ENCODE data around the gene HLA-DOA. TPM values are rescaled to one million over a fixed set of nuclear protein-coding genes. Genes with fewer than 3 reads are reported as not detected.

Gene HLA-DOA
- total and polyA plus RNA-seq, 10 of the 15 experiments (the other 5 are each of a cell fraction or from before 2014, with no cell fraction given), result 8.8 to 108 (median 58.3) TPM

DNA sequence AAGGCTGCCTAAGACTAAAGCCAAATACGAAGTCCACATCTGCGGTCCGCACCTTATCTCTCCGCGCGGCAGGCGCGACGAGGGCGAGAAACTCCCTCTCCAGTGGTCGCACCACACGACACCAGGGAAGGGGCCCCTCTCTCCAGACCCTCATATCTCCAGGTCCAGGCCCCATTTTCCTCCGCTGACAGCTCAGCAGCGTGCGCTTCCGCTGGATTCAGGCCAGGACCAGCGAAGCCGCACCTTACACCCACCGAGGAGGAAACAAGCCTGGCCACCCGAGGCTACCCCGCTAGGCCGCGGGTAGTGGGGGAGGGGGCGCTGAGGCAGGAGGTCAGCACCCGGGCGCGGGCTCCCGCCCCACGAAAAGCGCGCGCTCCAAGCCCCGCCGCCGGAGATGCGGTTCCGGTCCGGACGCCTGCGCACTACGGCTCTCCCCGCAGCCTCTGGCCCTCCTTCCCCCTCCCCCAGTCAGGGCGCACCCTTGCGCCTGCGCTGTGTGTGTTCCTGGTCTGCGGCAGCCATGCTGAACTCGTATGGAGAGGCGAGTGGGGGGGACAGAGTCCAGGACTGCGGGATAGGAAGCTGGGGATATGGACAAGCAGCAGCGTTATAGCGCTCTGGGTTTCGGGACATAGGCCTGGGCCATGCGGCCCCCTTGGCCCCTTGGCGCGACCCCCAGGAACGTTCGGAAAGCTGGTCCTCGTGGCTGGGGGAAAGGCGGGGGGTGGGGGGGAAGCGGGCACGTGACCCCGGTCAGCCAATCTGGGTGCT, 41.1 kb downstream of the HLA-DOA start, which contains the start of gene BRD2 (continued):
- no peak for TF ChIP-seq TBL1XR1 (IDR thresholded peaks at IDR 0.05; ENCODE audit: low read depth, low read length)
- peak; percentile 96 for TF ChIP-seq NR2F1 (conservative IDR thresholded peaks at IDR 0.05)
- peak; percentile 95 for TF ChIP-seq MYC (IDR thresholded peaks at IDR 0.05; ENCODE audit: insufficient read depth, insufficient read length, insufficient replicate concordance, low read length, severe bottlenecking)
- TF ChIP-seq NFIC (IDR thresholded peaks at IDR 0.05; ENCODE audit: low read depth, low read length), result no peak
- TF ChIP-seq TCF3 (IDR thresholded peaks at IDR 0.05; ENCODE audit: borderline replicate concordance, insufficient read depth, low read depth, low read length), result 0 out of 2 replicates have a peak, but pooled peaks have one; percentile 31
- TF ChIP-seq, protein P1, sequence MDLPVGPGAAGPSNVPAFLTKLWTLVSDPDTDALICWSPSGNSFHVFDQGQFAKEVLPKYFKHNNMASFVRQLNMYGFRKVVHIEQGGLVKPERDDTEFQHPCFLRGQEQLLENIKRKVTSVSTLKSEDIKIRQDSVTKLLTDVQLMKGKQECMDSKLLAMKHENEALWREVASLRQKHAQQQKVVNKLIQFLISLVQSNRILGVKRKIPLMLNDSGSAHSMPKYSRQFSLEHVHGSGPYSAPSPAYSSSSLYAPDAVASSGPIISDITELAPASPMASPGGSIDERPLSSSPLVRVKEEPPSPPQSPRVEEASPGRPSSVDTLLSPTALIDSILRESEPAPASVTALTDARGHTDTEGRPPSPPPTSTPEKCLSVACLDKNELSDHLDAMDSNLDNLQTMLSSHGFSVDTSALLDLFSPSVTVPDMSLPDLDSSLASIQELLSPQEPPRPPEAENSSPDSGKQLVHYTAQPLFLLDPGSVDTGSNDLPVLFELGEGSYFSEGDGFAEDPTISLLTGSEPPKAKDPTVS (IDR thresholded peaks at IDR 0.05; ENCODE audit: low read depth, low read length), result 0 out of 2 replicates have a peak, but pooled peaks have one; percentile 61
- peak; percentile 91 for TF ChIP-seq SMAD5 (IDR thresholded peaks at IDR 0.05; ENCODE audit: low read depth)
- no peak for TF ChIP-seq NFXL1 (IDR thresholded peaks at IDR 0.05; ENCODE audit: borderline replicate concordance)
- TF ChIP-seq, protein P2, sequence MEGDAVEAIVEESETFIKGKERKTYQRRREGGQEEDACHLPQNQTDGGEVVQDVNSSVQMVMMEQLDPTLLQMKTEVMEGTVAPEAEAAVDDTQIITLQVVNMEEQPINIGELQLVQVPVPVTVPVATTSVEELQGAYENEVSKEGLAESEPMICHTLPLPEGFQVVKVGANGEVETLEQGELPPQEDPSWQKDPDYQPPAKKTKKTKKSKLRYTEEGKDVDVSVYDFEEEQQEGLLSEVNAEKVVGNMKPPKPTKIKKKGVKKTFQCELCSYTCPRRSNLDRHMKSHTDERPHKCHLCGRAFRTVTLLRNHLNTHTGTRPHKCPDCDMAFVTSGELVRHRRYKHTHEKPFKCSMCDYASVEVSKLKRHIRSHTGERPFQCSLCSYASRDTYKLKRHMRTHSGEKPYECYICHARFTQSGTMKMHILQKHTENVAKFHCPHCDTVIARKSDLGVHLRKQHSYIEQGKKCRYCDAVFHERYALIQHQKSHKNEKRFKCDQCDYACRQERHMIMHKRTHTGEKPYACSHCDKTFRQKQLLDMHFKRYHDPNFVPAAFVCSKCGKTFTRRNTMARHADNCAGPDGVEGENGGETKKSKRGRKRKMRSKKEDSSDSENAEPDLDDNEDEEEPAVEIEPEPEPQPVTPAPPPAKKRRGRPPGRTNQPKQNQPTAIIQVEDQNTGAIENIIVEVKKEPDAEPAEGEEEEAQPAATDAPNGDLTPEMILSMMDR (IDR thresholded peaks at IDR 0.05 in 2 of 3, conservative IDR thresholded peaks at IDR 0.05 in 1 of 3; ENCODE audit: control insufficient read depth in 2 of 3, extremely low read depth in 1 of 3, insufficient read depth in 1 of 3, low read depth in 3 of 3, low read length in 3 of 3), result no peak
- TF ChIP-seq SRF (IDR thresholded peaks at IDR 0.05; ENCODE audit: low read depth in 2 of 2, low read length in 2 of 2), result no peak
- TF ChIP-seq, protein P3, sequence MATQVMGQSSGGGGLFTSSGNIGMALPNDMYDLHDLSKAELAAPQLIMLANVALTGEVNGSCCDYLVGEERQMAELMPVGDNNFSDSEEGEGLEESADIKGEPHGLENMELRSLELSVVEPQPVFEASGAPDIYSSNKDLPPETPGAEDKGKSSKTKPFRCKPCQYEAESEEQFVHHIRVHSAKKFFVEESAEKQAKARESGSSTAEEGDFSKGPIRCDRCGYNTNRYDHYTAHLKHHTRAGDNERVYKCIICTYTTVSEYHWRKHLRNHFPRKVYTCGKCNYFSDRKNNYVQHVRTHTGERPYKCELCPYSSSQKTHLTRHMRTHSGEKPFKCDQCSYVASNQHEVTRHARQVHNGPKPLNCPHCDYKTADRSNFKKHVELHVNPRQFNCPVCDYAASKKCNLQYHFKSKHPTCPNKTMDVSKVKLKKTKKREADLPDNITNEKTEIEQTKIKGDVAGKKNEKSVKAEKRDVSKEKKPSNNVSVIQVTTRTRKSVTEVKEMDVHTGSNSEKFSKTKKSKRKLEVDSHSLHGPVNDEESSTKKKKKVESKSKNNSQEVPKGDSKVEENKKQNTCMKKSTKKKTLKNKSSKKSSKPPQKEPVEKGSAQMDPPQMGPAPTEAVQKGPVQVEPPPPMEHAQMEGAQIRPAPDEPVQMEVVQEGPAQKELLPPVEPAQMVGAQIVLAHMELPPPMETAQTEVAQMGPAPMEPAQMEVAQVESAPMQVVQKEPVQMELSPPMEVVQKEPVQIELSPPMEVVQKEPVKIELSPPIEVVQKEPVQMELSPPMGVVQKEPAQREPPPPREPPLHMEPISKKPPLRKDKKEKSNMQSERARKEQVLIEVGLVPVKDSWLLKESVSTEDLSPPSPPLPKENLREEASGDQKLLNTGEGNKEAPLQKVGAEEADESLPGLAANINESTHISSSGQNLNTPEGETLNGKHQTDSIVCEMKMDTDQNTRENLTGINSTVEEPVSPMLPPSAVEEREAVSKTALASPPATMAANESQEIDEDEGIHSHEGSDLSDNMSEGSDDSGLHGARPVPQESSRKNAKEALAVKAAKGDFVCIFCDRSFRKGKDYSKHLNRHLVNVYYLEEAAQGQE (IDR thresholded peaks at IDR 0.05; ENCODE audit: low read depth, low read length), result no peak
- no peak for TF ChIP-seq TCF7 (IDR thresholded peaks at IDR 0.05; ENCODE audit: borderline replicate concordance)
- no peak for TF ChIP-seq GABPA (IDR thresholded peaks at IDR 0.05; ENCODE audit: low read depth)
- TF ChIP-seq, protein P4, sequence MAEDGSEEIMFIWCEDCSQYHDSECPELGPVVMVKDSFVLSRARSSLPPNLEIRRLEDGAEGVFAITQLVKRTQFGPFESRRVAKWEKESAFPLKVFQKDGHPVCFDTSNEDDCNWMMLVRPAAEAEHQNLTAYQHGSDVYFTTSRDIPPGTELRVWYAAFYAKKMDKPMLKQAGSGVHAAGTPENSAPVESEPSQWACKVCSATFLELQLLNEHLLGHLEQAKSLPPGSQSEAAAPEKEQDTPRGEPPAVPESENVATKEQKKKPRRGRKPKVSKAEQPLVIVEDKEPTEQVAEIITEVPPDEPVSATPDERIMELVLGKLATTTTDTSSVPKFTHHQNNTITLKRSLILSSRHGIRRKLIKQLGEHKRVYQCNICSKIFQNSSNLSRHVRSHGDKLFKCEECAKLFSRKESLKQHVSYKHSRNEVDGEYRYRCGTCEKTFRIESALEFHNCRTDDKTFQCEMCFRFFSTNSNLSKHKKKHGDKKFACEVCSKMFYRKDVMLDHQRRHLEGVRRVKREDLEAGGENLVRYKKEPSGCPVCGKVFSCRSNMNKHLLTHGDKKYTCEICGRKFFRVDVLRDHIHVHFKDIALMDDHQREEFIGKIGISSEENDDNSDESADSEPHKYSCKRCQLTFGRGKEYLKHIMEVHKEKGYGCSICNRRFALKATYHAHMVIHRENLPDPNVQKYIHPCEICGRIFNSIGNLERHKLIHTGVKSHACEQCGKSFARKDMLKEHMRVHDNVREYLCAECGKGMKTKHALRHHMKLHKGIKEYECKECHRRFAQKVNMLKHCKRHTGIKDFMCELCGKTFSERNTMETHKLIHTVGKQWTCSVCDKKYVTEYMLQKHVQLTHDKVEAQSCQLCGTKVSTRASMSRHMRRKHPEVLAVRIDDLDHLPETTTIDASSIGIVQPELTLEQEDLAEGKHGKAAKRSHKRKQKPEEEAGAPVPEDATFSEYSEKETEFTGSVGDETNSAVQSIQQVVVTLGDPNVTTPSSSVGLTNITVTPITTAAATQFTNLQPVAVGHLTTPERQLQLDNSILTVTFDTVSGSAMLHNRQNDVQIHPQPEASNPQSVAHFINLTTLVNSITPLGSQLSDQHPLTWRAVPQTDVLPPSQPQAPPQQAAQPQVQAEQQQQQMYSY (CRISPR knock-in tag; IDR thresholded peaks at IDR 0.05), result no peak
- TF ChIP-seq SMARCA5 (IDR thresholded peaks at IDR 0.05), result no peak
- TF ChIP-seq RCOR1 (conservative IDR thresholded peaks at IDR 0.05; ENCODE audit: low read depth, low read length), result no peak
- TF ChIP-seq RFX5 (IDR thresholded peaks at IDR 0.05; ENCODE audit: low read depth, low read length), result no peak
- TF ChIP-seq, protein P5, sequence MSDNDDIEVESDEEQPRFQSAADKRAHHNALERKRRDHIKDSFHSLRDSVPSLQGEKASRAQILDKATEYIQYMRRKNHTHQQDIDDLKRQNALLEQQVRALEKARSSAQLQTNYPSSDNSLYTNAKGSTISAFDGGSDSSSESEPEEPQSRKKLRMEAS (IDR thresholded peaks at IDR 0.05; ENCODE audit: low read depth, low read length), result peak; percentile 87
